ENCODE measurements around the gene NSG2. TPM values are rescaled to one million over a fixed set of nuclear protein-coding genes. Genes with fewer than 3 reads are reported as not detected.
A peak's percentile ranks its signal among the peaks of the same experiment; 100 is the strongest.

Gene NSG2
- total and polyA plus RNA-seq, 2 of the 4 experiments (the other 2 are of a cell fraction), result not detected

DNA sequence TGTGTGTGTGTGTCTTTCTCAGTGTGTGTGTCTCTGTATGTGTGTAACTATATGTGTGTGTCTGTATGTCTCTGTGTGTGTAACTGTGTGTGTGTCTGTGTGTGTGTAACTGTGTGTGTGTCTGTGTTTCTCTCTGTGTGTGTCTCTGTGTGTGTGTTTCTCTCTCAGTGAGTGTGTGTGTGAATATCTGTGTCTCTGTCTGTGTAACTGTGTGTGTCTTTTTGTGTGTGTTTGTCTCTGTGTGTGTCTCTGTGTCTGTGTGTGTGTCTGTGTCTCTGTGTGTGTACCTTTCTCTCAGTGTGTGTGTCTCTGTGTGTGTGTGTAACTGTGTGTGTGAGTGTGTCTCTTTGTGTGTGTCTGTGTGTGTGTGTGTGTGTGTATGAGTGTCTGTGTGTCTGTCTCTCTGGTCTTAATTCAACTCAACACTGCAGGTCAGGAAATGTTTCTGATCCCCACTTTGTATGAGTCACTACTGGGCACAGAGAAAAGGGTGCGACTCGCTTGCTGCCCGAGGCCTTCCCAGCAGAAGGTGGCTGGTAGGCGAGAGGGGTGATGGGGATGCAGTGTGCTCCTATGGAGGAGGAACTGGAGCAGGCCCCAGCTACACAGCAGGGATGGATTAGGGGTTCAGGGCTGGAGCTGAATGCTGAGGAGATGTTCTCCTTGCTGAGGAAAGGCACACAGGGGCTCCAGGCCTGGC lies 52.1 kb downstream of the NSG2 start:
- peaks cover 14% of the 10 kb centered on the region for H3K9me3 ChIP-seq (ENCODE audit: control insufficient read depth, insufficient read depth, low read length)
- ChIA-PET CTCF (no interaction called here), POLR2A (ENCODE audit: unreplicated experiment) (no interaction called here)
- H3K4ac ChIP-seq (ENCODE audit: low read depth, low read length), result no peak overlapping the region
- no peak overlapping the region for H3K4me2 ChIP-seq (ENCODE audit: low read depth, low read length)
- no peaks in the 10 kb centered on the region for H4K20me1 ChIP-seq (ENCODE audit: insufficient read depth, low read length)
- no peak overlapping the region for H2BK20ac ChIP-seq (ENCODE audit: low read depth, low read length)
- no peak overlapping the region for H3K23ac ChIP-seq (ENCODE audit: low read depth, low read length)
- no peak overlapping the region for H3K9ac ChIP-seq (ENCODE audit: low read depth, low read length)
- dilution Hi-C loops (cut with HindIII; ENCODE audit: low sequenced_read_pairs, unreplicated experiment) (no loop called here), intact Hi-C loops (cut with micrococcal nuclease) (no loop called here), in situ Hi-C loops (cut with MboI; ENCODE audit: low sequenced_read_pairs) (no loop called here)
- no peak overlapping the region for H2BK15ac ChIP-seq (ENCODE audit: low read depth, low read length)
- H4K5ac ChIP-seq (ENCODE audit: low read depth, low read length), result no peak overlapping the region
- no peak overlapping the region for H3K27ac ChIP-seq (ENCODE audit: insufficient read depth, low read length)
- no peak overlapping the region for H3K4me3 ChIP-seq (ENCODE audit: insufficient read depth, low read depth, low read length)
- no peak overlapping the region for H2BK120ac ChIP-seq (ENCODE audit: low read depth, low read length)
- no peaks in the 10 kb centered on the region for H3K36me3 ChIP-seq (ENCODE audit: control insufficient read depth, insufficient read depth, low read length)
- no peaks in the 10 kb centered on the region for H3K27me3 ChIP-seq (ENCODE audit: control insufficient read depth, insufficient read depth, low read length)
- WGBS, 2 experiments (ENCODE audit: extremely low coverage in 2 of 2, insufficient read length in 1 of 2), result 44% methylated on average over 3 of the region's 4 CpGs; no CpG with 5 or more reads in 1 of the 2 experiments
- no peak overlapping the region for H3K14ac ChIP-seq (replicated peaks; ENCODE audit: low read depth, low read length)
- no peak overlapping the region for H4K8ac ChIP-seq (ENCODE audit: low read depth in 2 of 2, low read length in 2 of 2)
- H4K91ac ChIP-seq (ENCODE audit: insufficient read depth, low read depth, low read length), result no peak overlapping the region
- DNase-seq (no peak), ATAC-seq (ENCODE audit: low read depth) (no peak)
- H3K56ac ChIP-seq (ENCODE audit: extremely low read depth, insufficient read depth, low read length), result no peak overlapping the region
- no peak overlapping the region for H3K18ac ChIP-seq (ENCODE audit: low read depth, low read length)
- H2BK5ac ChIP-seq (ENCODE audit: low read depth, low read length, poor library complexity, severe bottlenecking), result peak overlapping the region; percentile 50
- H2AK9ac ChIP-seq (replicated peaks; ENCODE audit: low read depth, low read length, poor library complexity), result no peak overlapping the region
- no peaks in the 10 kb centered on the region for H3K9me1 ChIP-seq (ENCODE audit: insufficient read depth, low read length)
- no peak overlapping the region for H2AK5ac ChIP-seq (ENCODE audit: low read depth, low read length)
- H3K79me1 ChIP-seq (ENCODE audit: low read depth in 1 of 2, low read length in 2 of 2), result no peaks in the 10 kb centered on the region
- no peaks in the 10 kb centered on the region for H3K4me1 ChIP-seq (ENCODE audit: control insufficient read depth, insufficient read depth, low read length)
- BruUV-seq (replicated peaks), result no TSS peak
- H2AFZ ChIP-seq (replicated peaks; ENCODE audit: low read length, poor library complexity), result no peak overlapping the region
- TF ChIP-seq RFX5 (IDR thresholded peaks at IDR 0.05; ENCODE audit: low read depth, low read length), result no peak
